Stimulated activated CD4-positive, alpha-beta T cell treated with anti-CD3 and anti-CD28 coated beads, Interleukin-1b, Interleukin-23, amount 100 ng/mL, for 24 hours (primary cell): ENCODE data around the gene AP1S3.
"Not testable (repeated sequence)": the region's sequence is repeated elsewhere in the genome, so short reads cannot be mapped to it uniquely, and the experiment has no call there.

Source experiments
- DNase-seq, 4 experiments: peaks; one replicate each; pipeline ENCODE4 v3.0.0-alpha.2; 2020; ENCODE audit warnings: low read depth in 4 of 4, low spot score in 1 of 4

The AP1S3 gene

GRCh38 chr2:223805008-223805407 lies 32.4 kb downstream of the AP1S3 start:
- no peak for DNase-seq

DNA sequence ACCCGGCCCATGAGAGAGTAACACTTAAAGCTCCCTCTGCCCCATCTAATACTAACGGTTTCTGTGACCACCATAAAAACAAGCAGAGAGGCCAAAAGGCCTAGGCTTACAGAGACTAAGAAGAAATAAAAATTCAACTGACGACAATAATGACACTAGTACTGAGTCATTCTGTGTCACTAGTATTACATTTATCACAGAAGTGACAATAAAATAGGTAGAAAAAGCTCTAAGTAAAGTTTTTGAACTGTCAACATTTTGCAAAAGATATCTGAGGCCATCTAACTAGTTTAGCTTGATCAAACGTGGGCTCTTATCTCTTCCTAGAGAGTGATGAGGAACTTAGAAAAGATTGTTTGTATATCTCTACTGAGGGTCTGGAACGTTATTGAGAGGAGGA lies 35.6 kb downstream of the AP1S3 start:
- DNase-seq: no peak

- no peak for DNase-seq
These were observed 36.5 kb downstream of the AP1S3 start for GRCh38 chr2:223800908-223801307.

- DNase-seq: no peak
These were observed 39.3 kb downstream of the AP1S3 start for GRCh38 chr2:223797811-223798721.

- DNase-seq: no peak
These were observed 40.3 kb downstream of the AP1S3 start for GRCh38 chr2:223797037-223797436.

DNA sequence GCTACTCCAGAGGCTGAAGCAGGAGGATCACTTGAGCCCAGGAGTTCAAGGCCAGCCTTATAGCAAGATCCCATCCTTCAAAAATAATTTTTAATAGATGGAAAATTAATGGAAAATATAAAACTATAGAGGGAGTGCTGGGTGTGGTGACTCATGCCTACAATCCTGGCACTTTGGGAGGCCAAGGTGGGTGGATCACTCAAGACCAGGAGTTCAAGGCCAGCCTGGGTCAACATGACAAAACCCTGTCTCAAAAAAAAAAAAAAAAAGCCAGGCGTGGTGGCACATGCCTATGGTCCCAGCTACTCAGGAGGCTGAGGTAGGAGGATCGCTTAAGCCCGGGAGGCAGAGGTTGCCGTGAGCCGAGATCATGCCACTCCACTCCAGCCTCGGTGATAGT lies 48.0 kb downstream of the AP1S3 start:
- DNase-seq: no peak

GRCh38 chr2:223788826-223789225 lies 48.6 kb downstream of the AP1S3 start:
- no peak for DNase-seq

DNA sequence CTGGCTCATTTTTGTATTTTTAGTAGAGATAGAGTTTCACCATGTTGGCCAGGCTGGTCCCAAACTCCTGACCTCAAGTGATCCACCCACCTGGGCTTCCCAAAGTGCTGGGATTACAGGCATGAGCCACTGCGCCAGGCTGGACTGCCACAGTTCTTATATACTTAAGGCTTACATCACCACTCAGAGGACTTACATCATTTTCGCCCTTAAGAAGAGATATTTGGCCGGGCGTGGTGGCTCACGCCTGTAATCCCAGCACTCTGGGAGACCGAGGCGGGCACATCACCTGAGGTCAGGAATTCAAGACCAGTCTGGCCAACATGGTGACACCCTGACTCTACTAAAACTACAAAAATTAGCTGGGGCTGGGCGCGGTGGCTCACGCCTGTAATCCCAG lies 49.3 kb downstream of the AP1S3 start:
- DNase-seq: not testable (repeated sequence)

- no peak for DNase-seq
These were observed 50.0 kb downstream of the AP1S3 start for GRCh38 chr2:223787358-223787757.

DNA sequence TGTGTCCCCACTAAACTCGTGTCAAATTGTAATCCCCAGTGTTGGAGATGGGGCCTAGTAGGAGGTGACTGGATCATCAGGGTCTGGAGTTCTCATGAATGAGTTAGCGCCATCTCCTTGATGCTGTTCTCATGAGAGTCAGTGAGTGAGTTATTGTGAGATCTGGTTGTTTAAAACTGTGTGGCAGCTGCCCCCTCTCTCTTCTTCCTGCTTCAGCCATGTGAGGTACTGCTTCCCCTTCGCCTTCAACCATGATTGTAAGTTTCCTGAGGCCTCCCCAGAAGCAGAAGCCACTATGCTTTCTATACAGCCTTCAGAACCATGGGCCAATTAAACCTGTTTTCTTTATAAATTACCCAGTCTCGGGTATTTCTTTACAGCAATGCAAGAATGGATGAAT lies 50.4 kb downstream of the AP1S3 start:
- no peak for DNase-seq

GRCh38 chr2:223786236-223786635 lies 51.1 kb downstream of the AP1S3 start:
- DNase-seq: no peak

DNA sequence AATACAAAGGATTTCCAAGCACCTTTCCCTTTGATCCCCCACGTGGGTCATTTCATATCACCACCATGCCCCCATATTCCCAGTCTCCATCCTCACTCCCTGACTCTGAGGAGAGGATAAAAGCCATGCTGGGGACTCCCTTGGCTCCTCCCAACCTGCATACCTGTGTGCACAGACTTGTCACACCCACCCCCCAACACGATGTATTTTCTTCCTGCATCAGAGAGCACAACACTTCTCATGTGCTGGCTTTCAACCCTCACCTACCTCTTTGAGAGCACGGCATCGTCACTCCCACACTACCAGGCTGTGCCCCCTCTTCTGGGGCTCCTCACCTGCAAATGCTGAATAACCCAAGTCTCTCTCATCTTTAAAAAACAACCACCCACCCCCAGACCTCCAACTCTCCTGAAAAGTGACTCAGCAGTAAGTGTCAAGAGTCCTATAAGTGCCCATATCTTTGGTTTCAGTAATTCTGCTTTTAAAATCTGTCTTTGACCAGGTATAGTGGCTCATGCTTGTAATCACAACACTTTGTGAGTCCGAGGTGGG lies 53.1 kb downstream of the AP1S3 start:
- no peak for DNase-seq

DNA sequence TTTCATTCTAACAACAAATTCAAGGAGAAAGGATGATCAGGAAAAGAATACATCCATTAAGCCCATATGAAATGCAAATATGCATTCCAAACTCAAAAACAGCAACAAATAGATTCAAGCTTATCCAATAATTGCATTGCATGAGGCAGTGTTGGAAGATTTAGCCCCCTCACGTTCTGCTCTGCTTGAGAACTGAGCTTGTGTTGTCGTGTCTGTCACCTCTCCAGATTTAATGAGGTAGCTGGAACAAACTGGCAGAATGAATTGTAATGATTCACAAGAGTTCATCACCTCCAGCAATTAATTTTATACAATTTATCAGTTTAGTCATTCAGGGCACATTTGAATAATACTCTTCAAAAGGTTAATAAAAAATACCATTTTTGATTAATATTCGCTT lies 54.8 kb downstream of the AP1S3 start:
- no peak for DNase-seq

- DNase-seq: no peak
These were observed 55.8 kb downstream of the AP1S3 start for GRCh38 chr2:223781560-223781959.

GRCh38 chr2:223779877-223780276 lies 57.5 kb downstream of the AP1S3 start:
- peak in 1 of 4 experiments; percentile 13 for DNase-seq

DNA sequence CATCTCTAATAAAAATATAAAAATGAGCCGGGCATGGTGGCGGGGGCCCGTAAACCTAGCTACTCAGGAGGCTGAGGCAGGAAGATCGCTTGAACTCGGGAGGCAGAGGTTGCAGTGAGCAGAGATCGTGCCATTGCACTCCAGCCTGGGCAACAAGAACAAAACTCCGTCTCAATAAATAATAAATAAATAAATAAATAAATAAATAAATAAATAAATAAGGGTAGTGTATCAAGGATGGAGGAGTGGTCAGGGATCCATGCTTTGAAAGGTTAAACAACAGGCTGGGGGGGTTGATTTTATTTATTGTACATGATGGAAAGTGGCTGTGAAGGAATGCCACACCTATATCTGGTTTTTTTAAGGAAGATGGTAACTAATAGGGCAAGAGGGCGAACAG lies 63.2 kb downstream of the AP1S3 start:
- DNase-seq: no peak

DNA sequence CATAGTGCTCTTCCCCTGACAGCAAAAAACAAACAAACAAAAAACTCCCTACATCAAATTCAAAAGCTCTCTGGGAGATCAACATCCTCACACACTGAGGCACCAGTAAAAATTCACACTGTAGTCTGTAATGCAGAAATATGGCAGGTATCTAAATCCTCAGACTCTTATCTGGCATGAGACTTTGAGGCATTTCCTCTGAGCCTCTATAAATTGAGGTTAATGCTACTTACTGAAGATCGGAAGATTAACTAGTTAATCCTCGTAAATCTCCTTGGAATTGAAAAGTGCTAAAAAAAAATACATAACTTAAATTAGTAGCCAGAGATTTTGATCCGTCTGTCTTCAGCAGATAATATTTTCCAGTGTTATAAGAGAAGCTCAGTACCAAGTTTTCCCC lies 65.0 kb downstream of the AP1S3 start:
- no peak for DNase-seq

DNA sequence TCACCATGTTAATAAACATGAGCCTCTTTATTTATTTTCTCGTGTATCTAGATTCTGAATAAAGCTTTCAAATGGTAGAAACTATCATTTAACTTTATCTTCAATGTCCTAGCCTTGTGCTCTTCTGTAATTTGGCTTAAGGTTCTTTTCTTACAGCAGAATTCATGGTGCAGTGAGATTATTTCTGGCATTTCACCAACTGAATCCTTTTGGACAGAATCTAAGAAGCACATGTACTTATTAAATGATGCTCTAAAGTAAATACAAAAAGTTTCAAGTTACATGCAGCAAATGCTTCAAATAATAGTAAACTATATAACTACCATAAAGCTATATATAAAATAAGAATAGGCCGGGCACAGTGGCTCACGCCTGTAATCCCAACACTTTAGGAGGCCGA lies 65.9 kb downstream of the AP1S3 start:
- no peak for DNase-seq

DNA sequence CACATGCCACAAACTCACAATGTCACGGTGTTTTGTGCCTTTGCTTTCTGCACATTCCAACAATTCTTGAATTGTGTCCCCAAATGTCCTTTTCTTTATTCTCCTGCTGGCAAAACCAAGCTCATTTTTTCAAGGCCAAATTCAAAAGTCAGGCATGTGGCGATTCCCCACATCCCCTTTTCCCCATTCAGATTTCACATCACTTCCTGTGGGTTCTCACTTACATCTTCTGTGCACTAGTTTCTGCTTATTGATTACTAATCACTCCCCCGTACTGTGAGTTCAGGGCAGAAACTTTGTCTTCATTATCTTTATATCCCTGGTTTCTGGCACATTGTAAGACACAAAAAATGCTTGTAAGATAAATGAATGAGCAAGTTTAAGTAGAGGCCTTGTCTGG lies 69.2 kb downstream of the AP1S3 start:
- DNase-seq: no peak

DNA sequence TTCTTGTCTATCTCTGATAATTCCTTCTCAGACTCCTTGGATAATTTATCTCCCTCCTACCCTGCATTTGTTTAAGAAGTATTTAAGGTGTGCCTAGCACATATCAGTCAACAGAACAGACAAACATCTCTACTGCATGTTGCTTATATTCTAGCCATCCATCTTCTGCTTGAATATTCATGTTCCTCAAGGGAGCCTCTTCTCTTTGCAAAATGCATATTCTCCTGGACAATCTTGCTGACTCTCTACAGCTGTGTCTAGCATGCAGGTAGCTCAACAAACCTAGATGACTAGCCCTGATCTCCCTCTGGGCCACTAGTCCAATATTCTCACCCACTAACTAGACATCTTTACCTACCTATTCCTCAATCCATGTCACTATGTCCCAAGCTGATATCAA lies 70.0 kb downstream of the AP1S3 start:
- DNase-seq: no peak

GRCh38 chr2:223765221-223765785 lies 72.1 kb downstream of the AP1S3 start:
- DNase-seq: no peak

- no peak for DNase-seq
These were observed 72.6 kb downstream of the AP1S3 start for GRCh38 chr2:223764796-223765195.
